Mesendoderm (in vitro differentiated cells): ENCODE data around the gene HIP1R.

Experiments used
- DNase-seq: peaks from one replicate; pipeline ENCODE4 v3.0.0; 2013
- H2AK5ac ChIP-seq: 2 replicates; pipeline ENCODE4 v1.6.1; 2013; ENCODE audit warnings: low read length, inconsistent platforms
- H2BK120ac ChIP-seq: 2 replicates; pipeline ENCODE4 v1.6.1; 2013; ENCODE audit warnings: low read depth, mild to moderate bottlenecking, low read length, moderate library complexity, mixed read lengths
- H2BK15ac ChIP-seq: replicated peaks from 2 replicates; pipeline ENCODE4 v1.6.1; 2013; ENCODE audit warnings: low read depth, mild to moderate bottlenecking, moderate library complexity
- H2BK5ac ChIP-seq: 2 replicates; pipeline ENCODE4 v1.6.1; 2013; ENCODE audit warnings: low read length, inconsistent platforms
- H3K18ac ChIP-seq: 2 replicates; pipeline ENCODE4 v1.6.1; 2013; ENCODE audit warnings: mild to moderate bottlenecking, low read length, mixed read lengths
- H3K23ac ChIP-seq: one replicate; pipeline ENCODE4 v1.6.1; 2013; ENCODE audit warnings: low read length
- H3K27ac ChIP-seq: 2 replicates; pipeline ENCODE4 v1.5.1; 2013; ENCODE audit warnings: low read depth, mild to moderate bottlenecking, inconsistent platforms, low read length, moderate library complexity
- H3K27me3 ChIP-seq: 2 replicates; pipeline ENCODE4 v1.6.1; 2013; ENCODE audit warnings: low read length, control low read depth, mild to moderate bottlenecking, inconsistent platforms; ENCODE audit not compliant: insufficient read depth, poor library complexity
- H3K36me3 ChIP-seq: 2 replicates; pipeline ENCODE4 v1.6.1; 2013; ENCODE audit warnings: low read length, inconsistent platforms; ENCODE audit not compliant: control insufficient read depth, insufficient read depth
- H3K4ac ChIP-seq: one replicate; pipeline ENCODE4 v1.6.1; 2013; ENCODE audit warnings: low read depth, mild to moderate bottlenecking, low read length, moderate library complexity
- H3K4me1 ChIP-seq: 2 replicates; pipeline ENCODE4 v1.6.1; 2013; ENCODE audit warnings: low read depth, low read length, inconsistent platforms; ENCODE audit not compliant: control insufficient read depth
- H3K4me2 ChIP-seq: 2 replicates; pipeline ENCODE4 v1.6.1; 2013; ENCODE audit warnings: low read length
- H3K4me3 ChIP-seq: 2 replicates; pipeline ENCODE4 v1.5.1; 2013; ENCODE audit warnings: mild to moderate bottlenecking, low read length
- H3K56ac ChIP-seq: one replicate; pipeline ENCODE4 v1.6.1; 2013; ENCODE audit warnings: low read length
- H3K79me1 ChIP-seq: 2 replicates; pipeline ENCODE4 v1.6.1; 2013; ENCODE audit warnings: low read length, inconsistent platforms
- H3K79me2 ChIP-seq: 2 replicates; pipeline ENCODE4 v1.6.1; 2013; ENCODE audit warnings: mild to moderate bottlenecking, low read length; ENCODE audit not compliant: control insufficient read depth, insufficient read depth
- H3K9ac ChIP-seq: 2 replicates; pipeline ENCODE4 v1.6.1; 2013; ENCODE audit warnings: low read length, inconsistent platforms
- H4K5ac ChIP-seq: one replicate; pipeline ENCODE4 v1.6.1; 2013; ENCODE audit warnings: low read length
- H4K8ac ChIP-seq: one replicate; pipeline ENCODE4 v1.6.1; 2013; ENCODE audit warnings: low read depth, mild to moderate bottlenecking, control low read depth, low read length, moderate library complexity
- WGBS: extraction: QIAGEN DNeasy Blood & Tissue Kit; methylation state at CpG from one replicate; pipeline ENCODE4 v1.1.7; 2013; ENCODE audit warnings: low lambda C conversion rate, missing lambda C conversion rate; ENCODE audit not compliant: insufficient coverage; ENCODE audit errors: extremely low coverage; 5-methylcytosine and 5-hydroxymethylcytosine counted together

Gene HIP1R

DNA sequence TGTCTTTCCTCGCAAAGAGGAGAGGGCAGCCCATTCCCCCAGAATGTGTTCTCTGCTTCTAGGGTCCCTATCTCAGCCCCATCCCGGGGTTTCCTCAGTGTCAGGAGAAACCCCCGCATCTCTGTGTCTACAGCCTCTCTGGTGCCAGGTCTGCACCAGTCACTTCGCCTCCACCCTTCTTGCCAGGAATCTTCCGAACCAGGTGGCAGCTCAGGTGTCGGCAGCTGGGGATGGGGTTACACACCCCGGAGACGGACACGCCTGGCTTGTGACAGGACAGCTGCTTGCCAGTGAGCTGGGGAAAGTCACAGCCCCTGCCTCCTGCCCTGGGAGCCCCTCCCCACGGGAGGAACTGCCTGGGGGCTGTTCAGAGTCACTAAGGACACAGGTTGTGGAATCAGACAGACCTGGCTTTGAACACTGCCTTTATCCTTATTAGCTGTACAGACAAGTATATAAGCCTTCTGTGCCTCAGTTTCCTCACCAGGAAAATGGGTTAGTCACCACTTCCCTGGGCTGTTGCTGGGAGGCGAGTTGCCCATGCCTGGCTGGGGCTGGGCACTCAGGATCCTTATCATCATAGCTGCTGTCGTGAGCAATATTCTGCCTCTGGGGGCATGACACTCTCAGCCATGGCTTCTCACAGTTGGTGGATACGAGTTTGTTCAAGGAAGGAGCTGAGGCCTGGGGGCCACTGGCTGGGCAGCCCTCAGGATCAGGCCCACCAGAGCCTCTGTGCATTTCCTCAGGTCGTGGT, 10.8 kb downstream of the HIP1R start:
- H3K79me2 ChIP-seq = no peaks in the 10 kb centered on the region
- no peak overlapping the region for H2BK15ac ChIP-seq
- no peaks in the 10 kb centered on the region for H3K36me3 ChIP-seq
- no peak overlapping the region for H2BK120ac ChIP-seq
- no peak overlapping the region for H3K4me2 ChIP-seq
- no peak overlapping the region for H2BK5ac ChIP-seq
- no peak overlapping the region for H3K4ac ChIP-seq
- H3K56ac ChIP-seq = no peak overlapping the region
- H3K4me3 ChIP-seq = no peak overlapping the region
- H3K9ac ChIP-seq = no peak overlapping the region
- WGBS = no CpG with 5 or more reads among the region's 14 CpGs
- no peaks in the 10 kb centered on the region for H3K27me3 ChIP-seq
- no peaks in the 10 kb centered on the region for H3K79me1 ChIP-seq
- no peaks in the 10 kb centered on the region for H3K4me1 ChIP-seq
- H3K18ac ChIP-seq = no peak overlapping the region
- no peak overlapping the region for H4K5ac ChIP-seq
- no peak for DNase-seq
- H3K27ac ChIP-seq = no peak overlapping the region
- H3K23ac ChIP-seq = no peak overlapping the region
- H2AK5ac ChIP-seq = no peak overlapping the region
- H4K8ac ChIP-seq = no peak overlapping the region

DNA sequence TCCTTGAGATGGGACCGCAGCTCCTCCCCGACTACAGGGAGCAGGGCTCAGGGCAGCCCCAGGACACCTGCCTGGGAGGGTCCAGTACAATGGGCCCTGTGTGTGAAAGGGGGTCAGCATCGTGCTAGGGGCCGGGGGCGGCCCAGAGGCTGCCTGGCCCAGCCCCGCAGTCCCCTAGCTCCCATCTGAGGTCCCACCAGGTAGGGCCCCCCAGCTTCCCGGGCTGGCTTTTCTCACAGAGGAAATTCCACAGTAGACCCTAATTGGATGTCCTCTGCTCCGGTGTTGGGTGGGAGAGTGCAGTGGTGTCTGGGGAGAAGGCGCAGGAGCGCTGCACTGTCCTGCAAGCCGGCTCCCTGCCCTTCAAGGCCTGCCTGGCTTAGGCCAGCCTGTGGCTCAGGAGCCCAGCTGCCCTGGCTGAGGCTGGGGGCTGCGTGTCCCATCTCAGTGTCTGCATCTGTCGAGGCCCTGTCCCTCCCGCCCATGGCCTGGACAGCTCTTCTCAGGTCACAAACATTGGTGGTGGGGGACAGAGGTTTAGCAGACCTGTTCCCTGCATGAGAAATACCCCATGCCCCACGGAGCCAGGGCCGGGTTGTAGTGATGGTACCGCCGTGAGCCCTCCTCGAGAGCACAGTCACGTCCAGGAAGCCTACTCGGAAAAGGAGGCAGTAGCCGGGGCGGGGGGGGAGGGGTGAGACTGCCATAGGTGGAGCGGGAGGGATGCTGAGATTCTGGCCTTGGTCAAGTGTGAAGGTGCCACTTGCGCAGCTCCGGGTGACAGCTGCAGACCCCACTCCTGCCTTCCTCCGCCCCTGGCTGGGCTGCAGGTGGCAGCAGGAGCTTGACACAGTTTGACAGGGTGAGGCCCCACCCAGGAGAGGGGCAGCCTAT, 11.6 kb downstream of the HIP1R start:
- Histone ChIP-seq H2BK5ac (no peak overlapping the region), H3K4me2 (no peak overlapping the region), H3K27me3 (no peaks in the 10 kb centered on the region), H2BK120ac (no peak overlapping the region), H3K79me2 (no peaks in the 10 kb centered on the region), H3K27ac (no peak overlapping the region), H3K36me3 (no peaks in the 10 kb centered on the region), H2BK15ac (no peak overlapping the region), H3K79me1 (no peaks in the 10 kb centered on the region), H3K9ac (no peak overlapping the region), H3K23ac (no peak overlapping the region), H4K8ac (no peak overlapping the region), H3K4me1 (no peaks in the 10 kb centered on the region), H2AK5ac (no peak overlapping the region), H3K18ac (no peak overlapping the region), H4K5ac (no peak overlapping the region), H3K56ac (no peak overlapping the region), H3K4me3 (no peak overlapping the region), H3K4ac (no peak overlapping the region)
- WGBS = no CpG with 5 or more reads among the region's 27 CpGs
- DNase-seq = no peak

DNA sequence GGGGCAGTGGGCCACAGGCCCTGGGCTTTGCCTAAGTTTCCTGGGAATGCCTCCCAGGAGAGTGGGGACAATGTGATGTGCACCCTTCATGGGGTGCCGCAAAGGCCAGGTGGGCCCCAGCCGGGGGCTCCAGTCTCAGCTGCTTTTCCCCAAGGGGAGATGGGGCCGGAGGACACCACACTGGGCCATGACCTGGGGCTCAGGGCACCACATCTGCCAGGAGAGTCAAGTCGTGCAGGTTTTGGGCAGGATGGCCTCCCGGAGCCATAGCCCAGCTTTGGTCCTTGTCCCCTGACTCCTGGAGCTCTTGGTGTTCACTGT, 12.2 kb downstream of the HIP1R start:
- no peak overlapping the region for H4K8ac ChIP-seq
- H4K5ac ChIP-seq = no peak overlapping the region
- H2BK5ac ChIP-seq = no peak overlapping the region
- no peaks in the 10 kb centered on the region for H3K27me3 ChIP-seq
- H3K18ac ChIP-seq = no peak overlapping the region
- H3K4me1 ChIP-seq = no peaks in the 10 kb centered on the region
- no peak overlapping the region for H3K4me3 ChIP-seq
- no peak overlapping the region for H2AK5ac ChIP-seq
- H2BK15ac ChIP-seq = no peak overlapping the region
- H3K79me2 ChIP-seq = no peaks in the 10 kb centered on the region
- no peak overlapping the region for H3K27ac ChIP-seq
- no peaks in the 10 kb centered on the region for H3K36me3 ChIP-seq
- H3K4me2 ChIP-seq = no peak overlapping the region
- DNase-seq = no peak
- no peak overlapping the region for H3K56ac ChIP-seq
- no peak overlapping the region for H3K4ac ChIP-seq
- no CpG with 5 or more reads among the region's 5 CpGs for WGBS
- H3K9ac ChIP-seq = no peak overlapping the region
- H3K79me1 ChIP-seq = no peaks in the 10 kb centered on the region
- no peak overlapping the region for H3K23ac ChIP-seq
- H2BK120ac ChIP-seq = no peak overlapping the region

DNA sequence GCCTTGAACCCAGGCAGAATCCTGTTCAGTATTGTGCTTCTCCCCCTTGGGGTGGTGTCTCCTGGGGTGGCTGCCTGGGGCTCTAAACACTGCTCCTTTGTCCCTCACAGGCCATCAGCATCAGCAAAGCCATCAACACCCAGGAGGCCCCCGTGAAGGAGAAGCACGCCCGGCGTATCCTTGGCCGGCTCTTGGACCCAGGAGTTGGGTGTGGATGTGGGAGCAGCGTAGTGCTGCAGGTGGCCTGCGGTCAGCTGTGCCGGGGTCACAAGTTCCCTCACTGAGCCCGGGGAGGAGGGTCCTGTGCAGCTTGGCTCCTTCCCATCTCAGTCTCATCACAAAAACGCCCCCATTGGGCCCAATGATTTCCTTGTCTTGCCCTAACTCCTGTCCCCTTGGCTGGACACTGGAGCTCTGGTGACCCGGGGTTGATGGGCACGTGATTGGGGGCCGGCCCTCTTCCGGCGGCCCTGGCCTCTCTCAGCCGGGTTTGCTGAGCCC, 12.7 kb downstream of the HIP1R start:
- no peak overlapping the region for H3K4me2 ChIP-seq
- H3K79me1 ChIP-seq = no peaks in the 10 kb centered on the region
- no peak overlapping the region for H2AK5ac ChIP-seq
- H2BK15ac ChIP-seq = no peak overlapping the region
- no peak overlapping the region for H3K18ac ChIP-seq
- no peak overlapping the region for H3K27ac ChIP-seq
- no peak overlapping the region for H3K4me3 ChIP-seq
- H3K56ac ChIP-seq = no peak overlapping the region
- no peak overlapping the region for H4K5ac ChIP-seq
- no peaks in the 10 kb centered on the region for H3K27me3 ChIP-seq
- no peaks in the 10 kb centered on the region for H3K4me1 ChIP-seq
- no CpG with 5 or more reads among the region's 16 CpGs for WGBS
- no peak overlapping the region for H2BK120ac ChIP-seq
- no peak overlapping the region for H3K9ac ChIP-seq
- H3K36me3 ChIP-seq = no peaks in the 10 kb centered on the region
- no peak overlapping the region for H2BK5ac ChIP-seq
- no peak overlapping the region for H3K23ac ChIP-seq
- no peak for DNase-seq
- no peaks in the 10 kb centered on the region for H3K79me2 ChIP-seq
- no peak overlapping the region for H3K4ac ChIP-seq
- no peak overlapping the region for H4K8ac ChIP-seq

DNA sequence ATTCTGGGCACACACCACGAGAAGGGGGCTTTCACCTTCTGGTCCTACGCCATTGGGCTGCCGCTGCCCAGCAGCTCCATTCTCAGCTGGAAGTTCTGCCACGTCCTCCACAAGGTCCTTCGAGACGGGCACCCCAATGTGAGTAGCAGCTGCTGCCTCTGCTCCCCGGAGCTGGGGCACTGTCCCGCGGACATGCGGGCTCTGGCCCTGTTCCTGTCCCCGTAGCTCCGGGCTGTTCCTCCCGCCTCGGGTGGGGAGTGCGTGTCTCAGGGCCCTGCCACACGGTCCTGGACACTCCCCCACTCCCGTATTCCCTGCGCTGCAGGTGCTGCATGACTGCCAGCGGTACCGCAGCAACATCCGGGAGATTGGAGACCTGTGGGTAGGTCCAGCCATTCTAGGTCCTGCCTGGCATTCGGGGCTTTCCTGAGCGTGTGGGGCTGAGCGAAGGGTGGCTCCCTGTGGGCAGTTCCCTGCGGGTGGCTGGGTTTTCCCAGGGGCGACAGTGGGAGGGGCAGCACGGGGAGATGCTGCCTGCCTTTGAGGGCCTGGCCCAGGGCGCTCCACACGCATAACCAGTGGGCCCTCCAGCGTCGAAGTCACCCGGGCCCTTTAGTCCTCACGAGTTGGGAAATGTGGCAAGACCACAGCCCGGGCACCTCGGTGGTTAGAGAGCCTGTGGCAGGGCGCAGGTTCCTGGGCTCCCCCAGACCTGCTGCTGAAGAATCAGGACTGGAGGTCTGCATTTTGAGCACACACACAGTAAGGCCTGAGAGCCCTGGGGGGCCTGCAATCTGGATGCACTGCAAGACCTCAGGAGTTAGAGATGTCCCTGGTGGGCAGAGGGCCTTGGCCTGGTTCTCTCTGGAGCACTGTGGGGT, 13.5 kb downstream of the HIP1R start:
- H3K9ac ChIP-seq = no peak overlapping the region
- no peak overlapping the region for H2BK120ac ChIP-seq
- no peak overlapping the region for H3K56ac ChIP-seq
- no peaks in the 10 kb centered on the region for H3K79me2 ChIP-seq
- no peaks in the 10 kb centered on the region for H3K36me3 ChIP-seq
- H2BK15ac ChIP-seq = no peak overlapping the region
- H2AK5ac ChIP-seq = no peak overlapping the region
- DNase-seq = no peak
- H4K5ac ChIP-seq = no peak overlapping the region
- H3K4me2 ChIP-seq = no peak overlapping the region
- no peaks in the 10 kb centered on the region for H3K79me1 ChIP-seq
- no peak overlapping the region for H3K27ac ChIP-seq
- H3K4me1 ChIP-seq = no peaks in the 10 kb centered on the region
- no CpG with 5 or more reads among the region's 36 CpGs for WGBS
- H3K4ac ChIP-seq = no peak overlapping the region
- H2BK5ac ChIP-seq = no peak overlapping the region
- H4K8ac ChIP-seq = no peak overlapping the region
- no peak overlapping the region for H3K4me3 ChIP-seq
- H3K23ac ChIP-seq = no peak overlapping the region
- H3K18ac ChIP-seq = no peak overlapping the region
- H3K27me3 ChIP-seq = no peaks in the 10 kb centered on the region
